Skeletal muscle satellite cell (primary cell): ENCODE data around the gene CNTD1. TPM values are rescaled to one million over a fixed set of nuclear protein-coding genes. Genes with fewer than 3 reads are reported as not detected.
"Not testable (repeated sequence)": the region's sequence is repeated elsewhere in the genome, so short reads cannot be mapped to it uniquely, and the experiment has no call there.

ENCODE experiments used
- H3K27me3 ChIP-seq: 2 replicates; pipeline ENCODE4 v1.7.0; 2013; ENCODE audit warnings: low read length; ENCODE audit not compliant: control insufficient read depth, insufficient read depth
- H3K36me3 ChIP-seq: 2 replicates; pipeline ENCODE4 v1.7.0; 2013; ENCODE audit warnings: mild to moderate bottlenecking, control low read depth, low read length; ENCODE audit not compliant: insufficient read depth
- H3K4me1 ChIP-seq: 2 replicates; pipeline ENCODE4 v1.7.0; 2013; ENCODE audit warnings: low read length; ENCODE audit not compliant: control insufficient read depth, insufficient read depth
- H3K4me2 ChIP-seq: 2 replicates; pipeline ENCODE4 v1.7.0; 2013; ENCODE audit warnings: mild to moderate bottlenecking, low read length
- H3K4me3 ChIP-seq: 2 replicates; pipeline ENCODE4 v1.7.0; 2013; ENCODE audit warnings: low read length
- H3K9ac ChIP-seq: 2 replicates; pipeline ENCODE4 v1.7.0; 2013; ENCODE audit warnings: mild to moderate bottlenecking, low read depth, low read length, moderate library complexity
- H3K9me3 ChIP-seq: replicated peaks from 2 replicates; pipeline ENCODE4 v1.7.0; 2013; ENCODE audit warnings: mild to moderate bottlenecking, control low read depth, low read length
- small RNA-seq: library from RNA; depleted of rRNA; stranded (forward); fragments of <200 nt; gene quantifications from one replicate; pipeline ENCODE3, GENCODE V24; 2012

Gene CNTD1

GRCh38 chr17:42852351-42852750 lies 53.7 kb downstream of the CNTD1 start:
- Histone ChIP-seq H3K36me3 (no peaks in the 10 kb centered on the region), H3K4me2 (no peak overlapping the region), H3K9me3 (no peaks in the 10 kb centered on the region), H3K9ac (no peak overlapping the region), H3K27me3 (peaks cover 26% of the 10 kb centered on the region), H3K4me3 (no peak overlapping the region), H3K4me1 (no peaks in the 10 kb centered on the region)

- H3K4me2 ChIP-seq: no peak overlapping the region
- no peaks in the 10 kb centered on the region for H3K36me3 ChIP-seq
- no peaks in the 10 kb centered on the region for H3K4me1 ChIP-seq
- no peaks in the 10 kb centered on the region for H3K9me3 ChIP-seq
- no peak overlapping the region for H3K9ac ChIP-seq
- H3K27me3 ChIP-seq: peaks cover 26% of the 10 kb centered on the region
- no peak overlapping the region for H3K4me3 ChIP-seq
These were observed 54.3 kb downstream of the CNTD1 start for GRCh38 chr17:42853004-42853403.

- H3K27me3 ChIP-seq: peaks cover 32% of the 10 kb centered on the region
- no peak overlapping the region for H3K4me3 ChIP-seq
- H3K9ac ChIP-seq: no peak overlapping the region
- no peak overlapping the region for H3K4me2 ChIP-seq
- H3K9me3 ChIP-seq: no peaks in the 10 kb centered on the region
- H3K4me1 ChIP-seq: no peaks in the 10 kb centered on the region
- no peaks in the 10 kb centered on the region for H3K36me3 ChIP-seq
These were observed 54.9 kb downstream of the CNTD1 start for GRCh38 chr17:42853597-42853967.

DNA sequence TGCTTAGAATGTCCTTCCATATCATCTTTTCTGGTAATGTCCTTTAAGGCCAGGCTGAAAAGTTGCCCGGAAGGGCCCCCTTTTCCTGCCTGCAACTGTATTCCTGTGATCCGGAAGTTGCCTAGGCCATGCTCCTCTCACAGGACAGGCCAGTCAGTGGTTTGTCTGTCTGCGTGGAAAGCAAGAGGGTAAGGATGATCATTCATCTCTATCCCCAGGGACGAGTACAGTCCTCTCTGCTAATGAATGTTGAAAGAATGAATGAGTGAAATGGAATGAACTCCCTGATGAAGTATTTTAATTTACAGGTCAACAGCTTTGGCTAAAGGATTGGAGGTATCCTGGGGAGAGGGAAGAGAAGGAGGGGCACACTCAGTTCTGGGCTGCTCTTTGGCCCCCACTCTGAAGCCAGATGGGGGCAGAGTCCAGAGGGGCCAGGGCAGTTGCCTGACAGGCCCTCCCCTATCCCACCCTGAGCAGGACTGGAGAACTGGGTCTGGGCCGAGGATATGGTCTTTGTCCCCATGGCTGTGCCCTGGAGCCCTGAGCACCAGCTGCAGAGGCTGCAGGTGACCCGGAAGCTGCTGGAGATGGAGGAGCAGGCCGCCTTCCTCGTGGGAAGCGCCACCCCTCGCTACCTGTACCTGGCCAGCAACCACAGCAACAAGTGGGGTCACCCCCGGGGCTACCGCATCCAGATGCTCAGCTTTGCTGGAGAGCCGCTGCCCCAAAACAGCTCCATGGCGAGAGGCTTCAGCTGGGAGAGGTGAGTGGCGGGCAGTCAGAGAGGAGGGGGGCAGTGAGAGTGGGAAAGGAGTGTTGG lies 55.5 kb downstream of the CNTD1 start:
- H3K4me3 ChIP-seq: no peak overlapping the region
- no peaks in the 10 kb centered on the region for H3K4me1 ChIP-seq
- H3K36me3 ChIP-seq: no peaks in the 10 kb centered on the region
- no peak overlapping the region for H3K9ac ChIP-seq
- no peaks in the 10 kb centered on the region for H3K9me3 ChIP-seq
- no peak overlapping the region for H3K4me2 ChIP-seq
- H3K27me3 ChIP-seq: peaks cover 32% of the 10 kb centered on the region

GRCh38 chr17:42855048-42855596 lies 56.5 kb downstream of the CNTD1 start:
- Histone ChIP-seq H3K36me3 (no peaks in the 10 kb centered on the region), H3K4me1 (no peaks in the 10 kb centered on the region), H3K27me3 (peaks cover 27% of the 10 kb centered on the region), H3K9ac (no peak overlapping the region), H3K9me3 (no peaks in the 10 kb centered on the region), H3K4me2 (no peak overlapping the region), H3K4me3 (no peak overlapping the region)

DNA sequence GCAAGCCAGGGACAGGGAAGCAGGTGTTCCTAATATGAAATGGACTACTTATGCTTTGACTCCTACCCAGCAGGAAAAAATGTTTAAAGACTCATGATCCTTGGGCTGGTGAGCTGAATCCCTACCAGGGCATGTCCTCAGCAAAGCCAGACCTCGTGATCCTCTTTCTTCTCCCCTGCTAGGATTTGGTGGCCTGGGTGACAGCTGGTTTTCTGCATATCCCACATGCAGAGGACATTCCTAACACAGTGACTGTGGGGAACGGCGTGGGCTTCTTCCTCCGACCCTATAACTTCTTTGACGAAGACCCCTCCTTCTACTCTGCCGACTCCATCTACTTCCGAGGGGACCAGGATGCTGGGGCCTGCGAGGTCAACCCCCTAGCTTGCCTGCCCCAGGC lies 57.4 kb downstream of the CNTD1 start:
- not testable (repeated sequence) for H3K9ac ChIP-seq, H3K9me3 ChIP-seq, H3K4me3 ChIP-seq, H3K36me3 ChIP-seq, H3K4me1 ChIP-seq, H3K4me2 ChIP-seq
- peaks cover 26% of the 10 kb centered on the region for H3K27me3 ChIP-seq

GRCh38 chr17:42856516-42856915 lies 57.9 kb downstream of the CNTD1 start:
- not testable (repeated sequence) for H3K36me3 ChIP-seq, H3K9ac ChIP-seq, H3K9me3 ChIP-seq, H3K4me3 ChIP-seq, H3K4me1 ChIP-seq, H3K4me2 ChIP-seq
- peaks cover 24% of the 10 kb centered on the region for H3K27me3 ChIP-seq

- H3K4me3 ChIP-seq: no peak overlapping the region
- H3K4me1 ChIP-seq: no peaks in the 10 kb centered on the region
- H3K27me3 ChIP-seq: peaks cover 29% of the 10 kb centered on the region
- no peak overlapping the region for H3K4me2 ChIP-seq
- no peak overlapping the region for H3K9ac ChIP-seq
- no peaks in the 10 kb centered on the region for H3K9me3 ChIP-seq
- no peaks in the 10 kb centered on the region for H3K36me3 ChIP-seq
These were observed 58.7 kb downstream of the CNTD1 start for GRCh38 chr17:42857389-42857788.

Small RNA genes lying within 50 kb of the gene (small RNA-seq; reads per million reads assigned to genes)
- gene HMGN2P15 (not detected), gene MIR6781 (not detected)
